Right ventricle myocardium inferior (tissue), 1 donor: ENCODE data around the gene ZNF512. TPM values are rescaled to one million over a fixed set of nuclear protein-coding genes. Genes with fewer than 3 reads are reported as not detected.
"Not testable (repeated sequence)": the region's sequence is repeated elsewhere in the genome, so short reads cannot be mapped to it uniquely, and the experiment has no call there.

ENCODE experiments used
- ATAC-seq: fragments of 200-7000 bp; cut with Tn5 transposase; one replicate; pipeline ENCODE4 v1.9.1; 2020; ENCODE audit warnings: mild to moderate bottlenecking, moderate library complexity
- DNase-seq: peaks from one replicate; pipeline ENCODE4 v3.0.0; 2021; ENCODE audit errors: missing footprints
- intact Hi-C: fragments of 100-400 bp; cut with DNase I; formaldehyde crosslinking; loops from one replicate; pipeline ENCODE4 v1.11.0; 2022
- total RNA-seq: library from RNA; stranded (reverse); fragmentation: NEBNext Ultra II Directional; extraction: Animal tissue kit (Norgen Biotek cat#: 25700); gene quantifications from one replicate; pipeline ENCODE4 v1.2.1, GENCODE V29; 2021
- donor health status: DM: no; HTN: yes; CAD: no; lungs with severe emphysema.

The ZNF512 gene
- total RNA-seq, 1 donor from 2014 or later: 18.3 TPM

DNA sequence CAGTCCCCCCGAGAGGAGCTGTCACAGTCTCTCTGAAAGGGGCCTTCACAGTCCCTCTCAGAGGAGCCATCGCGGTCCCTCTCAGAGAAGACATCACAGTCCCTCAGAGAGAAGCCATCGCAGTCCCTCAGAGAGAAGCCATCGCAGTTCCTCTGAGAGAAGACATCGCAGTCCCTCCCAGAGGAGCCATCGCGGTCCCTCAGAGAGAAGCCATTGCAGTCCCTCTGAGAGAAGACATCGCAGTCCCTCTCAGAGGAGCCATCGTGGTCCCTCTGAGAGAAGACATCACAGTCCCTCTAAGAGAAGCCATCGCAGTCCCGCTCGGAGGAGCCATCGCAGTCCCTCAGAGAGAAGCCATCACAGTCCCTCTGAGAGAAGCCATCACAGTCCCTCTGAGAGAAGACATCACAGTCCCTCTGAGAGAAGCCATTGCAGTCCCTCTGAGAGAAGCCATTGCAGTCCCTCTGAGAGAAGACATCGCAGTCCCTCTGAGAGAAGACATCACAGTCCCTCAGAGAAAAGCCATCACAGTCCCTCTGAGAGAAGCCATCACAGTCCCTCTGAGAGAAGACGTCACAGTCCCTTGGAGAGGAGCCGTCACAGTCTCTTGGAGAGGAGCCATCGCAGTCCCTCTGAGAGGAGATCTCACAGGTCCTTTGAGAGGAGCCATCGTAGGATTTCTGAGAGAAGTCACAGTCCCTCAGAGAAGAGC lies 1.3 kb upstream of the ZNF512 start:
- intact Hi-C loops: loop anchor here (5.0 kb wide), 1 partner anchor 89 kb away; no protein-coding TSS in a partner anchor
- no peak for ATAC-seq
- no peak for DNase-seq

GRCh38 chr2:27582129-27582694 lies 630 bp upstream of the ZNF512 start:
- DNase-seq (no peak), ATAC-seq (no peak)
- intact Hi-C loops: loop anchor here (5.0 kb wide), 1 partner anchor 90 kb away; no protein-coding TSS in a partner anchor

- ATAC-seq: no peak
- intact Hi-C loops: loop anchor here (5.0 kb wide), 1 partner anchor 91 kb away; no protein-coding TSS in a partner anchor
- no peak for DNase-seq
Measured at GRCh38 chr2:27583390-27583915, 611 bp downstream of the ZNF512 start.

GRCh38 chr2:27584597-27584996 lies 1.8 kb downstream of the ZNF512 start:
- intact Hi-C loops: loop anchor here (5.0 kb wide), 1 partner anchor 92 kb away; no protein-coding TSS in a partner anchor
- ATAC-seq: no peak
- DNase-seq: no peak

DNA sequence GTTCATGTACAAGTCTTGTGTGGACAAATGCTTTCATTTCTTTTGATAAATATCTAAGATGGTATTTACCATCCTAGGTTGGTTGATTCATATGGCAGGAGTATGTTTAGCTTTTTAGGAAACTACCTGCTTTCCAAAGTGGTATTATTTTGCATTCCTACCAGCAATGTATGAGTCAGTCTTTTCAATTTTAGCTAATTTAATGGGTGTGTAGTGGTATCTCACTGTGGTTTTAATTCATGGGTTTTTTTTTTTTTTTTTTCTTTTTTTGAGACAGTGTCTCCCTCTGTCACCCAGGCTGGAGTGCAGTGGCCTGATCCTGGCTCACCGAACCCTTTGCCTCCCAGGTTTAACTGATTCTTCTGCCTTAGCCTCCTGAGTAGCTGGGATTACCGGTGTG lies 4.2 kb downstream of the ZNF512 start:
- DNase-seq (no peak), ATAC-seq (no peak)
- intact Hi-C loops: no loop called here

DNA sequence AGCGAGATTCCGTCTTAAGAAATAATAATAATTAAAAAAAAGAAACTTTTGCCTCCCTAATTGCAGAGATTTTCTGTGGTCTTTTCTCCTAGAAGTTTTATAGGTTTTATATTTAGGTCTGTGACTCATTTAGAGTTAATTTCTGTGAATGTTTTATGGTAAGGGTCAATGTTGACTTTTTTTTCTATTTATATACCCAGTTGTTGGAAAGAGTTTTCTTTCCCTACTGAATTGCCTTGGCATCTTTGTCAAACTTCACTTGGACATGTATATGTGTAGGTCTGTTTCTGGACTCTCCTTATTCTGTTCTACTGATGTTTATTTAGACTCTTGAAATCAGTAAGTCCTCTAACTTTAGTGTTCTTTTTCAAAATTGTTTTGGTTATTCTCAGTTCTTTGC lies 5.5 kb downstream of the ZNF512 start:
- DNase-seq: no peak
- intact Hi-C loops: no loop called here
- ATAC-seq: no peak

DNA sequence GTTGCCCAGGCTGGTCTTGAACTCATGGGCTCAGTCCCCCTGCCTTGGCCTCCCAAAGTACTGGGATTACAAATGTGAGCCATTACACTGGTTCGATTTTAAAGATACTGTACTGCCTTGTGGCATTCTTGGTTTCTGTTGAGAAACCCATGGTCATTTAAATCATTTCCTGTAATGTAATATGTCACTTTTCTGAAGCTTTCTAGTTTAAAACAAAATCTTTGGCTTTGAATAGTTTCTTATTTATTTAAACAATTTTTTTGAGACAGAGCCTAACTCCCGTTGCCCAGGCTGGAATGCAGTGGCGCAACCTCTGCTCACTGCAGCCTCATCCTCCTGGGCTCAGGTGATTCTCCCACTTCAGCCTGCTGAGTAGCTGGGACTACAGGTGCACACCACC lies 8.9 kb downstream of the ZNF512 start:
- DNase-seq (no peak), ATAC-seq (no peak)
- intact Hi-C loops: no loop called here

GRCh38 chr2:27593240-27593639 lies 10.4 kb downstream of the ZNF512 start:
- intact Hi-C loops: no loop called here
- no peak for DNase-seq
- ATAC-seq: no peak

GRCh38 chr2:27594020-27594703 lies 11.3 kb downstream of the ZNF512 start:
- ATAC-seq, DNase-seq, intact Hi-C loops: not testable (repeated sequence)

GRCh38 chr2:27595412-27595811 lies 12.6 kb downstream of the ZNF512 start:
- intact Hi-C loops, ATAC-seq, DNase-seq: not testable (repeated sequence)

- DNase-seq (no peak), ATAC-seq (no peak)
- intact Hi-C loops: no loop called here
Measured at GRCh38 chr2:27596627-27597026, 13.8 kb downstream of the ZNF512 start.

- intact Hi-C loops: no loop called here
- DNase-seq (no peak), ATAC-seq (no peak)
Measured at GRCh38 chr2:27606611-27607010, 23.8 kb downstream of the ZNF512 start.

- ATAC-seq (no peak), DNase-seq (no peak)
- intact Hi-C loops: no loop called here
Measured at GRCh38 chr2:27613985-27614384, 31.1 kb downstream of the ZNF512 start.

DNA sequence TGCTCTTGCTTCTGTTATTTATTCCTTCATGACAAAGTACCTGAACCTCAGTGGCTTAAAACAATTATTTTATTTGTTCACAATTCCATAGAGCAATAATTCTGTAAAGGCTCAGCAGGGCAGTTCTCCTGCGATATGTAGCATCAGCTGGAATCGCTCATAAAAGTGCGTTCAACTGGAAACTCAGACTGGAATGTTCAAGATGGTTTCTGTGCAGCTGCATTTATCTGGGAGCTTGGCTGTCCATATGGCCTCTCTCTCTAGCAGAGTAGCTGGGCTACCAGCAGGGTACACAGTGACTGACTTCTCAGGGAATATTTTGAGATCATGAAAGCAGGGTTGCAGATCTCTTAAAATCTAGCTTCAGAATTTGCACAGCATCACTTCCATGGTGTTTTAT lies 32.5 kb downstream of the ZNF512 start:
- intact Hi-C loops: no loop called here
- no peak for ATAC-seq
- DNase-seq: no peak

GRCh38 chr2:27621524-27621923 lies 38.7 kb downstream of the ZNF512 start:
- ATAC-seq: no peak
- no peak for DNase-seq
- intact Hi-C loops: no loop called here

DNA sequence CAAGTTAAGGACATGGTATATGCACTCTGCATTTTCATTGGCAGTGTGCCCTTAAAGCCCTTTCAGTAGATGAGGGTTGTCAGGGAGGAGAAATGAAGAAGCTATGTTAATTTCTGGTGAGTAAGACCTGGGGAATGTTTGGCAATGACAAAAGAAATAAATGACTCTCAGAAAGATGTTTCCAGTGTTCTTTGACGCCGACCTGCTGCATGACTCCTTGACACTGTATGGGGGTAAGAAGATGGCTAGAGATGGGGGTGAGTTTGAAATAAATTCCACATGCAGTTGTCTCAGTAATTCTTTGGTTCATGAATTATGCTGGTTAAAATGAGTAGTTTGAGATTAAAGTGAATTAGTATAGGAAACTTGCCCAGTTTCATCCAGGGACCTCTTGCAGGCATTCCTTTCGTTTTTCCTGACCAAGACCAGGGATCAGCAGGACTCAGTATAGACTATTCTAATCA lies 40.1 kb downstream of the ZNF512 start:
- ATAC-seq: no peak
- intact Hi-C loops: no loop called here
- no peak for DNase-seq

DNA sequence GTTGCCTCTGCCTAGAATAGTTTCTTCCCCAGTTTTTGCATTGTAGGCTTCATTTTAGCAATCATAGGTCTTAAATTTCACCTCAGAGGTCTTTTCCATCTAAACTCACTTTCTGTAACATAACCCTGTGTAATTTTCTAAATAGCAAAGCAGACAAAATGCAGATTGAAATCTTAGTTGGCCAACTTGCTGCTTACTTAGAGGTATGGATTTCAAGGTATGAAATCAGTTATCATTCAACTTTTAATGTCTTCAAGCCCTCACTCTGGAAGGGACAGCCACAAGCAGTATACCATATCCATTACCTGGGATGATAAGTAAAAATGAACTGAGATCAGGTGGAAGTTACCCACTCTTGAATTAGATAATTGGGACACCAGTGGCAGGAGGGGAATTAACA lies 42.1 kb downstream of the ZNF512 start:
- no peak for DNase-seq
- no peak for ATAC-seq
- intact Hi-C loops: no loop called here

- intact Hi-C loops, ATAC-seq, DNase-seq: not testable (repeated sequence)
Measured at GRCh38 chr2:27626323-27626722, 43.5 kb downstream of the ZNF512 start.

GRCh38 chr2:27626921-27627320 lies 44.1 kb downstream of the ZNF512 start:
- intact Hi-C loops, ATAC-seq, DNase-seq: not testable (repeated sequence)
